Measurements from ENCODE around the gene KLHL12.

The KLHL12 gene
- total RNA-seq: 58.8 to 76.1 reads per million in 2 experiments

GRCh38 chr1:202926581-202927491, at the start of gene KLHL12:
Gene KLHL12 (minus strand): TSS chr1:202927234. CDS start chr1:202925162, 2,072 bp downstream.
- peak; percentile 94 for DNase-seq (ENCODE audit: low read depth)

GRCh38 chr1:202976633-202977032, 49.6 kb upstream of the KLHL12 start:
- no peak for DNase-seq (ENCODE audit: low read depth)

GRCh38 chr1:202974856-202975255, 47.8 kb upstream of the KLHL12 start:
- DNase-seq (ENCODE audit: low read depth): no peak

- DNase-seq (ENCODE audit: low read depth): no peak
Measured at GRCh38 chr1:202972046-202972445, 45.0 kb upstream of the KLHL12 start.

GRCh38 chr1:202968895-202969295, 41.9 kb upstream of the KLHL12 start:
- no peak for DNase-seq (ENCODE audit: low read depth)

- DNase-seq (ENCODE audit: low read depth): no peak
Measured at GRCh38 chr1:202968351-202968750, 41.3 kb upstream of the KLHL12 start.

GRCh38 chr1:202967684-202968281, 40.7 kb upstream of the KLHL12 start:
- no peak for DNase-seq (ENCODE audit: low read depth)

GRCh38 chr1:202966006-202966898, 39.2 kb upstream of the KLHL12 start:
- DNase-seq (ENCODE audit: low read depth): no peak

- no peak for DNase-seq (ENCODE audit: low read depth)
Measured at GRCh38 chr1:202965422-202965821, 38.4 kb upstream of the KLHL12 start.

- no peak for DNase-seq (ENCODE audit: low read depth)
Measured at GRCh38 chr1:202964791-202965410, 37.9 kb upstream of the KLHL12 start.

GRCh38 chr1:202961220-202961880, 34.3 kb upstream of the KLHL12 start:
- no peak for DNase-seq (ENCODE audit: low read depth)

GRCh38 chr1:202959276-202959620, 32.2 kb upstream of the KLHL12 start:
- DNase-seq (ENCODE audit: low read depth): no peak

GRCh38 chr1:202958544-202959275, 31.7 kb upstream of the KLHL12 start:
- DNase-seq (ENCODE audit: low read depth): no peak

GRCh38 chr1:202957733-202958543, 30.9 kb upstream of the KLHL12 start, which contains the start of gene ADIPOR1:
Gene ADIPOR1 (minus strand): TSS chr1:202958312. CDS start chr1:202951070, 7,242 bp downstream.
- DNase-seq (ENCODE audit: low read depth): peak; percentile 91

- DNase-seq (ENCODE audit: low read depth): no peak
Measured at GRCh38 chr1:202956969-202957368, 29.9 kb upstream of the KLHL12 start.

GRCh38 chr1:202954057-202954745, 27.2 kb upstream of the KLHL12 start:
- no peak for DNase-seq (ENCODE audit: low read depth)

GRCh38 chr1:202953392-202953791, 26.4 kb upstream of the KLHL12 start:
- no peak for DNase-seq (ENCODE audit: low read depth)

- no peak for DNase-seq (ENCODE audit: low read depth)
Measured at GRCh38 chr1:202952818-202953217, 25.8 kb upstream of the KLHL12 start.

- DNase-seq (ENCODE audit: low read depth): no peak
Measured at GRCh38 chr1:202952099-202952498, 25.1 kb upstream of the KLHL12 start.
